ENCODE data around the gene ANKUB1.

The ANKUB1 gene

DNA sequence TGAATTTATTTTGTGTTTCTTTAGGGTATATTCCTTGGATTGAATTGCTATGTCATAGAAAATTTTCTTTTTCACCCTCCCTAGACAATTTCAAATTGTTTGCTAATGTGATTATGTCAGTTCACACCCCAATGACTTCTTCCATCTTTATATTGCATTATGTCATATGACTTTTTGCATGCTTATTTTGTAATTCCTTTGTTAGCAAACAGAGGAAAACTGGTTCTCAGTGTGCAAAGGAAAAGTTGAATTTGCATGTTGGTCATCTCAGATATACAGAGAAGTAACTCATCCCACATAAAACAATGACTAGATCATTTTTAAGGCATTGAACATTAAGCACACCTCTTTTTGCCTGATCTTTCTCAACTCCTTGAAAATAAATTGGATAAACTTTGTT lies 17.3 kb upstream of the ANKUB1 start:
- no peak for DNase-seq (ENCODE audit: low spot score)

DNA sequence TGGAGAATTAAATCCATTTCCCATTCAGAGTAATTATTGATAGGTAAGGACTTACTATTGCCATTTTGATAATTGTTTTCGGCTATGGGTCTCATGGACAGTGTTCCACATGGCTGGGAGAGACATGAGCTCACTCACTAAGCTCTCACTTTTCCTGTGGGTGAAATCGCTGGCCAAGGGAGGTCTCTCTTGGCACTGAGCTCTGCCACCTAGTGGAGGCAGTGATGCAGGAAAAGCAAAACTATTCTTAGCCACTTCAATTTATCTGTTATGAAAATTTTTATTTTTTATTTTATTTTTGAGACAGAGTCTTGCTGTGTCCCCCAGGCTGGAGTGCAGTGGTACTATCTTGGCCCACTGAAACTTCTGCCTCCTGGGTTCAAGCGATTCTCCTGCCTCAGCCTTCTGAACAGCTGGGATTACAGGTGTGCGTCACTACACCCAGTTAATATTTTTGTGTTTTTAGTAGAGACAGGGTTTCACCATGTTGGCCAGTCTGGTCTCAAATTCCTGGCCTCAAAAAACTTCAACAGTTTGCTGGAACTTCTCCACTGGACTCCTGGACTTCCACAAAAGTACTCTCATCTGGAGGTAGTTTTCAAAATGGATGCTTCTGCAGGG lies 16.0 kb upstream of the ANKUB1 start:
- peak; percentile 49 for DNase-seq (ENCODE audit: low spot score)

DNA sequence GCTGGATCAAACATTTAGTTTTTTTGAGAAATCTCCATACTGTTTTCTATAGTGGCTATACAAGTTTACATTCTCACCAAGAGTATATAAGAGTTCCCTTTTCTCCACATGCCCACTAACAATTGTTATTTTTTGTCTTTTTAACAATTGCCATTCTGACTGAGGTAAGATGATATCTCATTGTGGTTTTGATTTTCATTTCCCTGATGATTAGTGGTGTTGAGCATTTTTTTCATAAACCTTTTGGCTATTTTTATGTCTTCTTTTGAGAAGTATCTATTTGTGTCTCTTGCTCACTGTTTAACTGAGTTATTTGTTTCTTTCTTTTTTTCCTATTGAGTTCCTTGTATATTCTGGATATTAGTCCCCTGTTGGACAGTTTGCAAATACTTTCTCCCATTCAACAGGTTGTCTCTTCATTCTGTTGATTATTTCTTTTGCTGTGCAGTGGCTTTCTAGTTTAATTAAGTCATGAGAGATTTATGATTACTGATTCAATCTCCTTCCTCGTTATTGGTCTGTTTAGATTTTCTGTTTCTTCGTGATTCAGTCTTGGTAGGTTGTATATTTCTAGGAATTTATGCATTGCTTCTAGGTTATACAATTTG lies 13.9 kb upstream of the ANKUB1 start:
- no peak for DNase-seq (ENCODE audit: low spot score)

DNA sequence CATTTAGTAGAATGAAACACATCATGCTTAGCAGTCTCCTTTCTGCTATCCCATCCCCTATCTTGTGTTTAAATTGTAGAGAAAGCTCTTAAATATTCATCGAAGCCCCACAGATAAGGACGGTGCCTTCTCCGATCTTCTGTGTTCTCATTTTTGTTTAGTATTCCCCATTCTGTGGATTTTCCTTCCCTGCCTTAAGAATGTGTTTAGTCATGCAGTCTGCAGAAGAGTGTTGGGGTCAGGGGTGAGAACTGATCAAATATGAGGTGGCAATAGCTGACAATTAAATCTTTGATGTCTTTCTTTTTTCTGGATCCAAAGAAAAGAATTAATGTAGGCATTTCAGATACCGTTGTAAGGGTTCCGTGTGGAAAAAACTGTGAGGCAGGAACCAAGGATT lies 9.3 kb upstream of the ANKUB1 start:
- DNase-seq (ENCODE audit: low spot score), result no peak

DNA sequence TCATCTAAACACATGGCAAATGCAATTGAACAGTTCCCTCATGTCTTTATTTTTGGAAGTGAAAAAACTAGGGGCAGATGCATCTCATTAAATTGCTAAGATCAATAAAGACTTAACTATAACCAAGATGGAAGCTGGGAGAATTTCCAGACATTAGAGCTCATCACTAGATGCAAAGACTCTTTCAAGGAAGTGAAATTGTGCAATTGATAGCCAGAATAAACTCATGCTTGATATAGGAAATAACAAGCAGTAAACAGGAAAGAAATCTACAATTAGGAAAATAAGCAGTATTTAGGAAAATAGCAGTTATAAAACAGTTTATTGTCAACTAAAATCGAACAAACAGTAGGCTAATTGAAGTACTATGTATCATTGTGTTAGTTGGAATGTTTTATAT lies 8.8 kb upstream of the ANKUB1 start:
- DNase-seq (ENCODE audit: low spot score), result no peak

DNA sequence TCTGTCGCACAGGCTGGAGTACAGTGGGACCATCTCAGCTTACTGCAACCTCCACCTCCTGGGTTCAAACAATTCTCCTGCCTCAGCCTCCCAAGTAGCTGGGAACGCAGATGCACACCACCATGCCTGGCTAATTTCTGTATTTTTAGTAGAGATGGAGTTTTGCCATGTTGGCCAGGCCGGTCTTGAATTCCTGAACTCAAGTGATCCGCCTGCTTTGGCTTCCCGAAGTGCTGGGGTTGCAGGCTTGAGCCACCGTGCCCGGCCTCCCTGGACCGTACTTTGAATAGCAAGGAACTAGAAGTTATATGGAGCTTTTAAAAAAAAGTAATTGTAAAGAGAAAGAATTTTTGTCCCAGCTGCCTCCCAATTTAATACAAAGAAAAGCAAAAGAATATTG lies 8.3 kb upstream of the ANKUB1 start:
- no peak for DNase-seq (ENCODE audit: low spot score)

DNA sequence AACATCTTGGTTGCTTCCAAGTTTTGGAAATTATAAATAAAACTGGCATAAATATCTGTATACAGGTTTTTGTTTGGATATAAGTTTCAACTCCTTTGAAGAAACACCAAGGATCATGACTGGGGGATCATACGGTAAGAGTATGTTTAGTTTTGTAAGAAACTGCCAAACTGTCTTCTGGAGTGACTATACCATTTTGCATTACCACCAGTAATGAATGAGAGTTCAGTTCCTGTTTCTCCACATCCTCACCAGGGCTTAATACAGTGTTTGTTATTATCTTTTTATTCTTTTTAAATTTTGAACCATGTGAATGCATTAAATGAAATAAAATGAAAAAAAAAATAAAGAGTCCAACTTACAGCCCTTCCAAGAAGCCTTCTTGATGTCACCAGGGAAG lies 3.7 kb upstream of the ANKUB1 start:
- no peak for DNase-seq (ENCODE audit: low spot score)

DNA sequence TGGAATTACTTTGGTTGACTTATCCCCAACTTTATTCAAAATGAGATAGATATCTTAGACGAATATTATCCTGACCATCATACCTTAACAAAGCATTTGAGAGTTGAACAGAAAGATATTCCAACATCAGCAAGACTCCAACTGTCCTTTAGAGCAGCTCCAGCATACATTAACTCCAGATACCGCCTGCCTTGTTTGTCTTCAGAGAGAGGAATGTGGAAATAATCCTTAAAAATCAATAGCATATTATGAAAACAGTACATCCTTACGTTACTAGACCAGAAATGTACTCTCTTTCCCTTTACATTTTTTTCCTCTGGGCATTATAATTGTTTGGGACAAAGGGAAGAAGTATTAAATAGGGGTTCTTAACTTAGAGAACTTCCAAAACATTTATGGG lies 1.7 kb downstream of the ANKUB1 start:
- no peak for DNase-seq (ENCODE audit: low spot score)

DNA sequence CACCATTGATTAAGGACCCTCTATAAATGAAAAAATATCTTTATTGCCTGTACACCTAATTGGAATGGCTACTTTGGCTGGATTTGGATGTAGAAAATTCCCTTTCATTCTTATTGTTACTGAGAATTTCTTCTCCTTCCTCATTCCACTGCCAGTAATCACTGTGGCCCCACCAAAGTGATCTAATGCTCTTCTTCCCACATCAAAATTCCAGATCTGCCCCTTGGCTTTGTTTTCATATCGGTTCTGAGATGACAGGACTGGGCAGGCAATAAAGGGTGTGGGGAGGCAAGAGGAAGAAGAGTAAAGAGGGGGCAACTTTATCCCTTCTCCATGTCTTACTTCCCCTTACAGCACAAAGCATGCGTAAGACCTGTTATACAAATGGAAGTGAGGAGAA lies 2.1 kb downstream of the ANKUB1 start:
- no peak for DNase-seq (ENCODE audit: low spot score)

DNA sequence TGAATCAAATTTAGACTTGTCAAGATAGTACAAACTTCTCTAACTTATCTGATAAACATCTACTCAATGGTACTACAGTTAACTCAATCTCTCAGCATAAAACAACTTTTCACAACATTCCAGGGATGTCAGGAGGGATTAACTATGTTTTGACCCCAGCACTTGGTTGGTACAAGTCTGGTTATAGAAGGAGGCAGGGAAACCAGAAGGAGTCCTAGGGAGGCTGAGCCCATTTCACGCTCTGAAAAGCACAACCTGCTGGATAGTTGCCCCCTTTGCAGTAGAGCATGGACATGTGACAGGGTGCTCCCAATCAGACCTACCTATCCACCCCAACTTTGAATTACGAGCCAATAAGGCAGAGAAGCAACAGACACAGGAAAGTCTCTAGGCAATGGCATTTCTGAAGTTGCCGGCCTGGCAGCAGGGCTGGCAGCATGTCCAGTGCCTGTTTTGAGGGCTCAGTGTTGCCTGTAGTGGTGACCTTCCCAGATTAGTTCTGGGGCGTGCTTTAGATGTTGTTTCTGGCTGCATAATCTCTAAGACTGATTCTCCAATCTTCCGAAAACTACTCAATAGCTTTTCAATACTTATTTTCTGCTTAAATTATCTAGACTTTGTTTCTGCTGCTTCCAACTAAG lies 8.2 kb downstream of the ANKUB1 start:
- DNase-seq (ENCODE audit: low spot score), result no peak

DNA sequence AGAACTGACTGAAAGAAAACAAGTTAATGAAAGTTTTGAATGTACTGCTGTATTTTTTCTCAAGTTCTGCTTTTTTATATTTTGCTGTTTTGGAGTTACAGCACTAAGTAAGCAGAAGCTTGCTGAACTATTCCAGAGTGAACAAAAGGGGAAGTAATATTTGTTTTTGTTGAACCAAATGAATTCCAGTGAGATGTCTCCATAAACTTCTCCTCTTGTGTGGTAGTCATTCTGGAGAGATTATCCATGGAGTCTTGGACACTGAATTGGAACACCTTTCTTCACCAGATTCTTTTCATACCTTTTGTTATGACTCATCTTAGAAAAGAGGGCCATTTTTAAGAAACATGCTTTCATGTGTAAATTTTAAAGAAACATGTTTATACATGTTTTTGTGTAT lies 8.8 kb downstream of the ANKUB1 start:
- DNase-seq (ENCODE audit: low spot score), result no peak

DNA sequence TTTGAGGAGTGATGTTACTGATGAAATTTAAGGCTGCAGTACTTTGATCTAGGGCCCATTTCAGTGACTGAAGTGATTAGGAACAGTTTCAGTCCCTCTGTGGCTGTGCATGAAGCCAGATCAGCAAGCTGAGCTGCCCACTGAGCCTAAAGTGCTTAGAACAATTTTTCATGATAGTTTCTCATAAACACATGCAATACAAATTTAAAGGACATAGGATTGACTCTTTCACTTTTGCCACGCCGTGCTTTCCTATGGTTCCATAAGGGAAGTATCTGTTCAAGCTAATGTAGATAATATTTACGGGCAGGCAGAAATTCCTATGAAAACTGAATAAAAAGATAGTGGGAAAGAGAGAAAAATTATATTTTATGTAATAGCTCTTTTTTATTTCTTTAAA lies 10.6 kb downstream of the ANKUB1 start:
- no peak for DNase-seq (ENCODE audit: low spot score)

DNA sequence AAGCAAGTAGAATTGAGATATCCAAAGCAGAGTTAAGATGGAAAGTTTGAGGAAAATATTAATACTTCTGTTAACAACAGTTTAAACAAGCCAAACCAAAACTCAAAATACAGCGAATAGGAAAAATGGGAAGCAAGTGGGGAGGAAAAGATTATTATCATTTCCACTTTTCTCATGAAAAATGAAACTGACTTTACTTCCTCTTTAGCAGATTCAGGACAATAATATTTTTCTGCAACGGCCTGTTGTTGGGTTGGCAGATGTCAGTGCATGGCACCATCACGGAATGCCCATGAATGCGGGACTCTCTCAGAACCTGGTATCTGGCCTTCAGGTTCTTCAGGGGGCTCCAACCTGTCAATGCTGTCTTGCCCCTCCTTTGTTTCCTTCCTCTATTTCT lies 11.1 kb downstream of the ANKUB1 start:
- no peak for DNase-seq (ENCODE audit: low spot score)

DNA sequence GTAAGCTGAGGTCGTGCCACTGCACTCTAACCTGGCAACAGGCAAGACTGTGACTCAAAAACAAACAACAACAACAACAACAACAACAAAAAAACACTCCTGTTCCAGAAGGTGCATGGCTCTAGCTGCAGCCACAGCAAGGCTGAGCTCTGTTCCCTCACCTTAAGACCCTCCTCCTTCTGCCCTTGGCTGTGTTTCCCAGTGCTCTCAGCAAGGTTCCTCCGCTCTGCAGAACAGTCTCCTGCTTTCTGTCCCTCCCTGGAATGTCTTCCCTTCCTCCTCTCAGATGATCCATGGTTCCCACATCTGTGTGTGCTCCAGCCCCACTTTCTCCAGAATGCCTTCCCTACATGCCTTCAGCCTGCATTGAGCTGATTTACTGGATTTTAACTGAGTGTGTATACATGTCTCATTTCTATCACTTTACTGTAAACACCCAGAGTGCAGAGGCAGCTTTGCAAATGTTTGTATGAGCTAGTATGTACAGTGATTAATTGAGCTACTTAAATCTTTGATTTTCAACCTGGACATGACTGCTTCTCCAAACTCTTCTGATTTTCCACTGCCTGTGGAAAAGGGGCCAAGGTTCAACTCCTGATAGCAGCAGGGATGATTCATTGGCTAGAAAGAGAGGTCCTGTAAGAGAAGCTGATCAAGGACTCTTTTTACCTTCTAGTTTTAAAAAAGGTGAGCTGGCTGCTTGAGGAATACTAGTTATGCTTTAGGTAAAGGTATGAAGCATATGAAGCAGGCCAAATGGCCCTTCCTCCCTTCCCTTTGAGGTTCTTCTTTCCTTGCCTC lies 14.7 kb downstream of the ANKUB1 start:
- no peak for DNase-seq (ENCODE audit: low spot score)

DNA sequence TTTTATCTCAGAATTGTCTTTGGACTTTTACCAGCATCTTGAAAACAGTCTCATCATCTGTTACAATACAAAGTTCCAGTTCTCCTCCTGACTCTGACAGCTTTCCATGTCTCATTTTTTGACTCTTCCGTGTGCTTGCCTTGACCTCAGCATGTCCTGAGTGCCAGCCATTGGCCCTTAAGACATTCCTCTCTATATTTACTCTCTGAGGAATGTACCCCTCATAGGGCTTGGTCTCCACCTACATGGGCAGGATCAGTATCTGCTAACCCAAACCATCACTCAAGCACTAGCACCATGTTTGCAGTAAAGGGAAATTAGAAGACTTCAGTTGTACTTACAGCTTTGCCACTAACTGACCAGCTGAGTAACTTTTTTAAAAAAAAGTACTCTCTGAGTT lies 16.2 kb downstream of the ANKUB1 start:
- no peak for DNase-seq (ENCODE audit: low spot score)

DNA sequence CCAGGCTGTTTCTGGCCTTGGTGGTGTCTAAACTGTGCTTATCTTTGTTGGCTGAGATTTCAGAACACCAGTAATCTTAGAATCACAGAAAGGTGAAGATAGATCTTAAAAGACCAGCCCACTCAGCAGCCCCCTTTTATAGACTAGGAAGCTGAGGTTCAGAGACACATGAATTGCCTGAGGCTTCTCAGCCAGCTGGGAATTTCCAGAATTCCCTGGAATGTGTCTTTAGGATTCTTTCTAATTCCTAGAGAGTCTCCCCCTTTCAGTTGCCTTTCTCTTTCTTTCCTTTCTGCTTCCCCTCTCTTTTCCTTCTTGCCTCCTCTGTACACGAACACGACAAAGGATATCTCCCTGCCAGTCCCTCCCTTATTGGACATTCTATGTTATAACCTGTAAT lies 19.5 kb downstream of the ANKUB1 start:
- no peak for DNase-seq (ENCODE audit: low spot score)

DNA sequence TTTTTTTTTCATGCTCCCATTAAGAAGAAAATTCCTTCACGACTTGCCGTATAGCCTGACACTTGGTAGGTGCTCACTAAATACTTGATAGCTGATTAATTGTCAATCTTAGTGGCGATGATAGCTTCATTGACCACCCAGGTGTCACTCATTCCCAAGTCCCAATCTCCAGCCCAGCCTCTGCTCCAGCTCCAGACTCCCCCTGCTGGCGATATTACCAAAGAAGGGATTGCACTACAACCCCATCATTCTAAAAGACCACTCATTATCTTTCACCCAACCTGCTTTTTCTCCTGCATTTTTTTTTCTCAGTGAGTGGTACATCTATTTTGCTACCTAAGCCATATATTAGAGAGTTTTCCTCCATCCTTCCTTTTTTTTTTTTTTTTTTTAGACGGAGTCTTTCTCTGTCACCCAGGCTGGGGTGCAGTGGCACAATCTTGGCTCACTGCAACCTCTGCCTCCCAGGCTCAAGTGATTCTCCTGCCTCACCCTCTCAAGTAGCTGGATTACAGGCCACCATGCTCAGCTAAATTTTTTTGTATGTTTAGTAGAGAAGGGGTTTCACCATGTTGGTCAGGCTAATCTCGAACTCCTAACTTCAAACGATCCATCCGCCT lies 20.6 kb downstream of the ANKUB1 start:
- peak; percentile 41 for DNase-seq (ENCODE audit: low spot score)

DNA sequence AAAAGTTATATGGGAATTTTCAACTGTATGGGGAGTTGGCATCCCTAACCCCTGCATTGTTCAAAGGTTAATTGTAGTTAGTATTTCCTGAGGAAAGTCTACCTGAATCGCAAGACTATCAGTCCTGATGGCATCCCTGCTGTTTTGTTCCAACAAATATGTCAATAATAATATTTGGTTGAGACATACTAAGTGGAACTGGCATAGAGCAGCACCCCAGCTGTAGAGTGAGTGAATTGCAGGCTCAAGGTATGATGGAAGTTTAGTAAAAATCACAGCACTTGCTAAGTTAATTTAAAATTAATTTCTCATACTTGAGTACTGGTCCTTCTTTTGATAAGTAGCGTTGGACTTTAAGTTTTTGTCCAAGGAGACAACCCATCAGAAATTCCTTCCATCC lies 22.1 kb downstream of the ANKUB1 start:
- DNase-seq (ENCODE audit: low spot score), result no peak

DNA sequence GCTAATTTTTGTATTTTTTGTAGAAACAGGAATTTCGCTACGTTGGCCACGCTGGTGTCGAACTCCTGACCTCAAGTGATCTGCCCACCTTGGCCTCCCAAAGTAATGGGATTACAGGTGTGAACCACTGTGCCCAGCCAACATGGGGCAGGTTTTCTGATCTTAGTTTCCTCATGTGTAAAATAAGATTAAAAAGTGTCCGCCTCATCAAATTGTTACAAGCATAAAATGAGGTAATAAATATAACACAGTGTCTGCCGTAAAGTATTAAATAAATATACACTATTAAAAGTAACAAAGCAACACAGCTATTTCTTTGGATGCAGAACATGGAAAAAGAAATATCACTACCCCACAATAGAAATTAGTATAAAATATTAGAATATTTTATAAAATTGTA lies 23.6 kb downstream of the ANKUB1 start:
- no peak for DNase-seq (ENCODE audit: low spot score)

DNA sequence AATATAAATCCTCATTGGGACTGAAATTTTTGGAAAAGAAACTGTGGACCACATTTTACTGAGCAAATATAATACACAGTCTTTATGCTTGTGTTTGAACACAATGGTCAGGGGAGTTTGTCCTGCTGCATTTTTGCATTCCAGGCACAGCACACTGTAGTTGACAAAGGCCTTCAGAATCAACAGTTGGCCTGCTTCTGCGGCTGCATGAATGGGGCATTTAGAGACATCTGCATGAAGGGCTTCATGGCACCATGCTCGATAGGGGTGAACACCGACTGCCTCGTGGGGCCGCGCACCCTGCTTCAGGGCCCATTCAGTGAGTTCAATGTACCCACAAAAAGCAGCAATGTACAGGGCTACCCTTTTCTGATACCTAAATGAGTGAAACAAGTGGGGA lies 24.6 kb downstream of the ANKUB1 start:
- DNase-seq (ENCODE audit: low spot score), result no peak

DNA sequence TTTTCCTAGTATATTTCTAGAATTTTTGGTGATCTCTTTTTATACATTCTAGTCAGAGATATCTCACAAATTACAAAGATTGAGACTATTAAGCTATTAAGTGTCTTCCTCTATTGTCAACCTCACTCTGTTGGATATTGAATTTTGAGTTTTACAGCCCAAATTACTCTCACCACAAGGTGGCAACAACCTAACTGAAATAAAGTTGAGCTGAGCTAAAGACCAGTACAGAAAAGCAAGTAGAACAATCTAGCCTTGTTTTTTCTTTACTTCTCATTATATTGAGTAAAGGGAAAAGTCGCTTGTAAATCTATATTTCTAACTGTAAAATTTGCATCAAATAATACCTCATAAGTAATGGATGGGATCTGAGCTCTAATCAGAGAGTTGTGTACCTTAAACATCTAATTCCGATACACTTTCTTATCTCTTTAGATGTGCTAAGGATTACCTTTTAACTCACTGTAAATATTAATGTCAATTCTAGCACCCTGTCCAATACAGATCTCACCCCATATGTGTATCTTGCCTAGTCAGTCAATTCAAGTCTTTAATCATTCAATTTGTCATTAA lies 26.5 kb downstream of the ANKUB1 start:
- no peak for DNase-seq (ENCODE audit: low spot score)

DNA sequence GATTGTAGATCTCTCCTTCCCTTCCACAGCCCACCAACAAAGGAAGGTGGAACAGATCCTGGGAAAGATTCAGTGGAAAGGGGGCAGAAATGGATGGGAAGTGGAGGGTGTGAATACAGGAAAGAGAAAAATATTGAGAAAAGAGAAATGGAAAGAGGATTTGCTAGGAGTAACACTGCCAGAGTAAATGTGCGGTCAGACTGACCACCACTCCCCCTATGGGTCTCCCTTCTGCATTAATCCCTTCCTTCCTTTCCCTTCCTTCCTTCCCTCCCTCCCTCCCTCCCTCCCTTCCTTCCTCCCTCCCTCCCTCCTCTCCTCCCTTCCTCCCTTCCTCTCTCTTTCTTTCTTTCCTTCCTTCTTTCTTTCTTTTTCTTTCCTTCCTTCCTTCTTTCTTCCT lies 28.1 kb downstream of the ANKUB1 start:
- no peak for DNase-seq (ENCODE audit: low spot score)
